Naive thymus-derived CD8-positive, alpha-beta T cell (primary cell): Measurements from ENCODE around the gene ITPRIPL1. TPM values are rescaled to one million over a fixed set of nuclear protein-coding genes. Genes with fewer than 3 reads are reported as not detected.
A peak's percentile ranks its signal among the peaks of the same experiment; 100 is the strongest.

Experiments
- ATAC-seq, 2 donors: fragments of 150-1000 bp; cut with Tn5 transposase in 1 of 2; sonication (Bioruptor Pico), chemical (Tn5 transposase) in 1 of 2; 1 replicate in 1 of 2; 2 replicates in 1 of 2; pipeline ENCODE4 v1.10.0; 2021; ENCODE audit warnings: mild to moderate bottlenecking in 2 of 2, moderate library complexity in 2 of 2
- POLR2A ChIA-PET: fragments of 350-600 bp; sonication (Branson Sonifier 250); formaldehyde crosslinking; loops from one replicate; lab custom pipeline; 2021; ENCODE audit warnings: antibody characterized with exemption; lab: Charles Lee
- DNase-seq, 10 donors: peaks; one replicate each; pipeline versions ENCODE4 v3.0.0 to v3.0.0-alpha.2; 2020 to 2022
- H3K27ac Mint-ChIP-seq, 10 donors: one replicate each; pipeline ENCODE4 v1.8.0; 2020 to 2022; ENCODE audit warnings: mild to moderate bottlenecking in 10 of 10, mixed read lengths in 10 of 10, moderate library complexity in 4 of 10, inconsistent platforms in 1 of 10
- H3K27me3 Mint-ChIP-seq, 5 donors: one replicate each; pipeline ENCODE4 v1.8.0; 2021 to 2022; ENCODE audit warnings: mixed read lengths in 5 of 5
- H3K36me3 Mint-ChIP-seq, 3 donors: one replicate each; pipeline ENCODE4 v1.8.0; 2020 to 2022; ENCODE audit warnings: mixed read lengths in 3 of 3, mild to moderate bottlenecking in 2 of 3, inconsistent platforms in 1 of 3
- H3K4me1 Mint-ChIP-seq, 4 donors: one replicate each; pipeline ENCODE4 v1.8.0; 2021 to 2022; ENCODE audit warnings: mixed read lengths in 4 of 4
- H3K4me3 Mint-ChIP-seq, 10 donors: one replicate each; pipeline ENCODE4 v1.8.0; 2020 to 2022; ENCODE audit warnings: mild to moderate bottlenecking in 10 of 10, mixed read lengths in 10 of 10, moderate library complexity in 6 of 10, inconsistent platforms in 1 of 10
- H3K9me3 Mint-ChIP-seq, 9 donors: one replicate each; pipeline ENCODE4 v1.8.0; 2020 to 2022; ENCODE audit warnings: mixed read lengths in 9 of 9, mild to moderate bottlenecking in 3 of 9, inconsistent platforms in 1 of 9, moderate library complexity in 1 of 9
- polyA plus RNA-seq, 3 donors: library from polyadenylated mRNA; unstranded; fragments of 300-500 nt; fragmentation: Illumina TruSeq; gene quantifications; one replicate each; pipeline ENCODE4 v1.2.3, GENCODE V29; 2021
- total RNA-seq, 8 experiments: library from RNA in 2 of 8; stranded (reverse) in 2 of 8; gene quantifications; one replicate each; pipeline ENCODE4 v1.2.3 and lab custom pipeline; 2021 to 2026

The ITPRIPL1 gene
- total and polyA plus RNA-seq, 5 experiments from 2014 or later: 0.47 to 8.6 (median 1.4) TPM

GRCh38 chr2:96306370-96306769 is 18.7 kb upstream of the ITPRIPL1 start:
- H3K9me3 Mint-ChIP-seq: no peaks in the 10 kb centered on the region
- peak overlapping the region; percentile 94 to 100 (median 99) for H3K4me3 Mint-ChIP-seq
- H3K27ac Mint-ChIP-seq: peak overlapping the region; percentile 98 to 100 (median 100)
- POLR2A ChIA-PET: interaction anchor here (1.0 to 5.8 kb wide), 16 partner anchors 9 to 232 kb away, joined by 3 to 59 read pairs (median 6); partner anchors contain the start of genes ARID5A, ITPRIPL1 and NCAPH
- DNase-seq: no peak
- H3K27me3 Mint-ChIP-seq: no peaks in the 10 kb centered on the region
- H3K36me3 Mint-ChIP-seq: peaks cover 0 to 39% (median 21%) of the 10 kb centered on the region in 3 donors
- no peak for ATAC-seq
- H3K4me1 Mint-ChIP-seq: peaks cover 28 to 57% (median 50%) of the 10 kb centered on the region in 4 donors

- no peak for DNase-seq
- POLR2A ChIA-PET: interaction anchor here (0.7 to 5.8 kb wide), 5 partner anchors 13 to 121 kb away, joined by 3 to 59 read pairs (median 7); partner anchors contain the start of genes ITPRIPL1 and NCAPH
- Mint-ChIP-seq H3K4me1 (peaks cover 14 to 38% (median 32%) of the 10 kb centered on the region in 4 donors), H3K27me3 (no peaks in the 10 kb centered on the region), H3K9me3 (no peaks in the 10 kb centered on the region), H3K36me3 (peaks cover 0 to 20% (median 8%) of the 10 kb centered on the region in 3 donors), H3K4me3 (no peak overlapping the region), H3K27ac (peak overlapping the region in 1 of 10 donors; percentile 47)
- ATAC-seq: no peak
Measured at GRCh38 chr2:96308248-96308647, 16.9 kb upstream of the ITPRIPL1 start.

GRCh38 chr2:96315005-96315399 is 10.1 kb upstream of the ITPRIPL1 start:
- no peaks in the 10 kb centered on the region for H3K9me3 Mint-ChIP-seq
- no peaks in the 10 kb centered on the region for H3K36me3 Mint-ChIP-seq
- peak overlapping the region in 6 of 10 donors; percentile 2 to 92 (median 81) for H3K27ac Mint-ChIP-seq
- no peak for ATAC-seq
- no peaks in the 10 kb centered on the region for H3K27me3 Mint-ChIP-seq
- peaks cover 11 to 38% (median 33%) of the 10 kb centered on the region in 4 donors for H3K4me1 Mint-ChIP-seq
- H3K4me3 Mint-ChIP-seq: peak overlapping the region in 5 of 10 donors; percentile 33 to 66 (median 58)
- POLR2A ChIA-PET: interaction anchor here (0.7 to 1.8 kb wide), 3 partner anchors 8 to 1388 kb away, joined by 6 to 15 read pairs (median 7); partner anchors contain the start of gene ITPRIPL1
- DNase-seq: no peak

GRCh38 chr2:96315400-96316071 is 9.6 kb upstream of the ITPRIPL1 start:
- Mint-ChIP-seq H3K4me1 (peaks cover 12 to 43% (median 35%) of the 10 kb centered on the region in 4 donors), H3K27me3 (no peaks in the 10 kb centered on the region), H3K9me3 (no peaks in the 10 kb centered on the region), H3K4me3 (peak overlapping the region; percentile 33 to 66 (median 55)), H3K27ac (peak overlapping the region in 9 of 10 donors; percentile 49 to 92 (median 75)), H3K36me3 (no peaks in the 10 kb centered on the region)
- DNase-seq (peak in 3 of 10 donors; percentile 7 to 25 (median 24)), ATAC-seq (peak; percentile 71 to 73)
- POLR2A ChIA-PET: interaction anchor here (1.2 to 1.8 kb wide), 2 partner anchors 9 to 10 kb away, joined by 7 to 15 read pairs; partner anchors contain the start of gene ITPRIPL1

GRCh38 chr2:96316999-96317398 is 8.1 kb upstream of the ITPRIPL1 start:
- H3K36me3 Mint-ChIP-seq: no peaks in the 10 kb centered on the region
- ATAC-seq: no peak
- no peaks in the 10 kb centered on the region for H3K27me3 Mint-ChIP-seq
- peak overlapping the region in 1 of 10 donors; percentile 32 for H3K4me3 Mint-ChIP-seq
- POLR2A ChIA-PET: interaction anchor here (0.9 to 1.8 kb wide), 3 partner anchors 8 to 12 kb away, joined by 3 to 7 read pairs (median 5); partner anchors contain the start of genes ITPRIPL1 and SNRNP200
- peak overlapping the region in 6 of 10 donors; percentile 7 to 82 (median 73) for H3K27ac Mint-ChIP-seq
- no peak for DNase-seq
- no peaks in the 10 kb centered on the region for H3K9me3 Mint-ChIP-seq
- H3K4me1 Mint-ChIP-seq: peaks cover 16 to 50% (median 46%) of the 10 kb centered on the region in 4 donors

- POLR2A ChIA-PET: interaction anchor here (1.4 kb wide), 1 partner anchor 12 kb away, joined by 5 read pairs; the partner anchor contains the start of gene SNRNP200
- DNase-seq: no peak
- Mint-ChIP-seq H3K27ac (peak overlapping the region in 5 of 10 donors; percentile 35 to 79 (median 67)), H3K4me3 (peak overlapping the region in 2 of 10 donors; percentile 37 to 49), H3K27me3 (no peaks in the 10 kb centered on the region), H3K4me1 (peaks cover 16 to 52% (median 48%) of the 10 kb centered on the region in 4 donors), H3K9me3 (no peaks in the 10 kb centered on the region), H3K36me3 (no peaks in the 10 kb centered on the region)
- ATAC-seq: no peak
Measured at GRCh38 chr2:96317584-96317997, 7.5 kb upstream of the ITPRIPL1 start.

- Mint-ChIP-seq H3K4me1 (peaks cover 16 to 60% (median 54%) of the 10 kb centered on the region in 4 donors), H3K36me3 (no peaks in the 10 kb centered on the region), H3K27ac (peak overlapping the region in 3 of 10 donors; percentile 23 to 82 (median 67)), H3K9me3 (no peaks in the 10 kb centered on the region), H3K4me3 (peak overlapping the region in 3 of 10 donors; percentile 1 to 20 (median 4)), H3K27me3 (no peaks in the 10 kb centered on the region)
- ATAC-seq: no peak
- no peak for DNase-seq
- POLR2A ChIA-PET: interaction anchor here (0.7 kb wide), 2 partner anchors 13 to 174 kb away, joined by 3 read pairs; no protein-coding TSS in a partner anchor
Measured at GRCh38 chr2:96318723-96319122, 6.4 kb upstream of the ITPRIPL1 start.

GRCh38 chr2:96319396-96319795 is 5.7 kb upstream of the ITPRIPL1 start:
- Mint-ChIP-seq H3K9me3 (no peaks in the 10 kb centered on the region), H3K4me1 (peaks cover 16 to 65% (median 56%) of the 10 kb centered on the region in 4 donors), H3K4me3 (peak overlapping the region in 2 of 10 donors; percentile 1 to 18), H3K27ac (peak overlapping the region in 1 of 10 donors; percentile 82), H3K36me3 (no peaks in the 10 kb centered on the region), H3K27me3 (no peaks in the 10 kb centered on the region)
- ATAC-seq (no peak), DNase-seq (no peak)
- POLR2A ChIA-PET: interaction anchor here (0.7 to 4.0 kb wide), 6 partner anchors 8 to 189 kb away, joined by 3 to 59 read pairs (median 6); partner anchors contain the start of genes NCAPH and SNRNP200

- peak overlapping the region; percentile 75 to 94 (median 90) for H3K4me3 Mint-ChIP-seq
- H3K27me3 Mint-ChIP-seq: no peaks in the 10 kb centered on the region
- H3K4me1 Mint-ChIP-seq: peaks cover 21 to 66% (median 60%) of the 10 kb centered on the region in 4 donors
- H3K36me3 Mint-ChIP-seq: no peaks in the 10 kb centered on the region
- no peaks in the 10 kb centered on the region for H3K9me3 Mint-ChIP-seq
- H3K27ac Mint-ChIP-seq: peak overlapping the region in 8 of 10 donors; percentile 11 to 87 (median 58)
- POLR2A ChIA-PET: interaction anchor here (0.7 to 4.0 kb wide), 15 partner anchors 9 to 287 kb away, joined by 3 to 59 read pairs (median 5); partner anchors contain the start of genes ARID5A, NCAPH and SNRNP200
- no peak for ATAC-seq
- DNase-seq: no peak
Measured at GRCh38 chr2:96320326-96320725, 4.8 kb upstream of the ITPRIPL1 start.

- peak overlapping the region; percentile 75 to 94 (median 90) for H3K4me3 Mint-ChIP-seq
- H3K9me3 Mint-ChIP-seq: no peaks in the 10 kb centered on the region
- no peaks in the 10 kb centered on the region for H3K36me3 Mint-ChIP-seq
- DNase-seq: peak in 1 of 10 donors; percentile 9
- H3K4me1 Mint-ChIP-seq: peaks cover 25 to 66% (median 60%) of the 10 kb centered on the region in 4 donors
- H3K27me3 Mint-ChIP-seq: no peaks in the 10 kb centered on the region
- POLR2A ChIA-PET: interaction anchor here (0.5 to 4.0 kb wide), 19 partner anchors 9 to 1401 kb away, joined by 3 to 59 read pairs (median 4); partner anchors contain the start of genes ARID5A, NCAPH and SNRNP200
- ATAC-seq: peak; percentile 26 to 35
- peak overlapping the region; percentile 50 to 87 (median 74) for H3K27ac Mint-ChIP-seq
Measured at GRCh38 chr2:96320728-96321622, 4.1 kb upstream of the ITPRIPL1 start.

- ATAC-seq: no peak
- Mint-ChIP-seq H3K27me3 (no peaks in the 10 kb centered on the region), H3K36me3 (peaks cover 0 to 6% (median 0%) of the 10 kb centered on the region in 3 donors), H3K4me3 (peak overlapping the region in 7 of 10 donors; percentile 27 to 94 (median 88)), H3K4me1 (peaks cover 25 to 62% (median 55%) of the 10 kb centered on the region in 4 donors), H3K9me3 (no peaks in the 10 kb centered on the region), H3K27ac (peak overlapping the region in 2 of 10 donors; percentile 36 to 49)
- POLR2A ChIA-PET: interaction anchor here (1.0 to 3.6 kb wide), 4 partner anchors 8 to 34 kb away, joined by 3 to 33 read pairs (median 16); partner anchors contain the start of genes NCAPH and SNRNP200
- no peak for DNase-seq
Measured at GRCh38 chr2:96323849-96324248, 1.3 kb upstream of the ITPRIPL1 start.
